GM18951 (cell line): ENCODE measurements around the gene GAST.

Experiments used
- POLR2A ChIP-seq: IDR thresholded peaks from 4 replicates; pipeline ENCODE4 v1.6.1; 2011; ENCODE audit warnings: mild to moderate bottlenecking; ENCODE audit not compliant: insufficient read length, insufficient read depth; ENCODE audit errors: extremely low read depth
- in situ Hi-C: fragments of 300-500 bp; cut with MboI; formaldehyde crosslinking; loops from one replicate; pipeline ENCODE4 v1.12.0; 2022; ENCODE audit warnings: low sequenced_read_pairs, mixed read lengths, inconsistent platforms; ENCODE audit not compliant: unreplicated experiment

GAST gene

GRCh38 chr17:41705271-41705991 lies 6.7 kb upstream of the GAST start:
- TF ChIP-seq POLR2A, result no peak
- in situ Hi-C loops, result no loop called here

GRCh38 chr17:41707803-41708669 lies 4.1 kb upstream of the GAST start:
- TF ChIP-seq POLR2A, result no peak
- in situ Hi-C loops, result no loop called here

GRCh38 chr17:41710472-41711090 lies 1.6 kb upstream of the GAST start:
- in situ Hi-C loops, result no loop called here
- no peak for TF ChIP-seq POLR2A

- in situ Hi-C loops, result no loop called here
- TF ChIP-seq POLR2A, result no peak
These were observed 5.5 kb downstream of the GAST start for GRCh38 chr17:41717408-41718286.

GRCh38 chr17:41718287-41718645 lies 6.1 kb downstream of the GAST start:
- in situ Hi-C loops, result no loop called here
- no peak for TF ChIP-seq POLR2A

- no peak for TF ChIP-seq POLR2A
These were observed 10.1 kb downstream of the GAST start for GRCh38 chr17:41722231-41722630.

GRCh38 chr17:41723801-41724475 lies 11.8 kb downstream of the GAST start:
- in situ Hi-C loops, result no loop called here
- TF ChIP-seq POLR2A, result no peak

More at GRCh38 chr17:41722231-41722630, 10.1 kb downstream of the GAST start:
- in situ Hi-C loops, result no loop called here

- no peak for TF ChIP-seq POLR2A
- in situ Hi-C loops, result no loop called here
These were observed 12.4 kb downstream of the GAST start for GRCh38 chr17:41724476-41725050.

- in situ Hi-C loops, result no loop called here
- TF ChIP-seq POLR2A, result no peak
These were observed 13.0 kb downstream of the GAST start for GRCh38 chr17:41725134-41725533.

GRCh38 chr17:41728056-41728455 lies 15.9 kb downstream of the GAST start:
- no peak for TF ChIP-seq POLR2A
- in situ Hi-C loops, result no loop called here

- no peak for TF ChIP-seq POLR2A
- in situ Hi-C loops, result no loop called here
These were observed 18.3 kb downstream of the GAST start for GRCh38 chr17:41730479-41730878.

- in situ Hi-C loops, result no loop called here
- TF ChIP-seq POLR2A, result no peak
These were observed 19.7 kb downstream of the GAST start for GRCh38 chr17:41731836-41732235.
